ENCODE data around the gene DNAJC27. TPM values are rescaled to one million over a fixed set of nuclear protein-coding genes. Genes with fewer than 3 reads are reported as not detected.
A peak's percentile ranks its signal among the peaks of the same experiment; 100 is the strongest.

Gene DNAJC27
- total and polyA plus RNA-seq, 9 of the 15 experiments (the other 6 are each of a cell fraction or from before 2014, with no cell fraction given): 0.53 to 5.9 (median 3.0) TPM

DNA sequence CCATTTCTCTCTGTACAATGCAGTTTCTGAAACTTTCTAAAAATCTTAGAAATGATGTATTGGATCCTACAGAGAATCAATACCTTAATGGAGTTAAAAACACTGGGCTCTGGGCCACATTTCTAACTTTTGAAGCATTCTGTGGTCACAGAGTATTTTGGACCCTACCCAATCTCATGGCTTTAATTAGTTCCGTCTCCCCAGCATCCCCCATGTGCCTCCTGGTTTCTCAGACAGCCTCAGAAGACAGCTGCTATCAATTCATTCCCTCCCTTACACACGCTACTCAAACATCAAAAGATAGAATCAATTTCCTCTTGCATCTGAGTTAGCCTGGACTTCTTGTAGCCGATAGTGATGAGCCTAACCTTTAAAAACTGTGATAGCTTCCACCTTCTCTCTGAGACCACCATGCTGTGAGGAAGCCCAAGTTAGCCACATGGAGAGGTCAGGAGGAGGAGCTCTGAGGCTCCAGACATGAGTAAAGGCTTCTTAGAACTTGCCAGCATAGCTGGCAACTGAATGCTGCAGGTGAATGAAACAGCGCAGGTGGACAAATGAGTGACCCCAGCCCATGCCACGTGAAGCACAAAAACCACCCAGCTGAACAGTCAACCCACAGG lies 62.1 kb downstream of the DNAJC27 start (continued):
- TF ChIP-seq HOXB6 (CRISPR knock-in tag; IDR thresholded peaks at IDR 0.05; ENCODE audit: borderline replicate concordance) (no peak), FOSL1 (tag; conservative IDR thresholded peaks at IDR 0.05) (no peak), SAFB2 (IDR thresholded peaks at IDR 0.05; ENCODE audit: borderline replicate concordance, low read depth, low read length, severe bottlenecking) (no peak)
- TF ChIP-seq, protein P1, sequence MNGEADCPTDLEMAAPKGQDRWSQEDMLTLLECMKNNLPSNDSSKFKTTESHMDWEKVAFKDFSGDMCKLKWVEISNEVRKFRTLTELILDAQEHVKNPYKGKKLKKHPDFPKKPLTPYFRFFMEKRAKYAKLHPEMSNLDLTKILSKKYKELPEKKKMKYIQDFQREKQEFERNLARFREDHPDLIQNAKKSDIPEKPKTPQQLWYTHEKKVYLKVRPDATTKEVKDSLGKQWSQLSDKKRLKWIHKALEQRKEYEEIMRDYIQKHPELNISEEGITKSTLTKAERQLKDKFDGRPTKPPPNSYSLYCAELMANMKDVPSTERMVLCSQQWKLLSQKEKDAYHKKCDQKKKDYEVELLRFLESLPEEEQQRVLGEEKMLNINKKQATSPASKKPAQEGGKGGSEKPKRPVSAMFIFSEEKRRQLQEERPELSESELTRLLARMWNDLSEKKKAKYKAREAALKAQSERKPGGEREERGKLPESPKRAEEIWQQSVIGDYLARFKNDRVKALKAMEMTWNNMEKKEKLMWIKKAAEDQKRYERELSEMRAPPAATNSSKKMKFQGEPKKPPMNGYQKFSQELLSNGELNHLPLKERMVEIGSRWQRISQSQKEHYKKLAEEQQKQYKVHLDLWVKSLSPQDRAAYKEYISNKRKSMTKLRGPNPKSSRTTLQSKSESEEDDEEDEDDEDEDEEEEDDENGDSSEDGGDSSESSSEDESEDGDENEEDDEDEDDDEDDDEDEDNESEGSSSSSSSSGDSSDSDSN (IDR thresholded peaks at IDR 0.05; ENCODE audit: borderline replicate concordance in 1 of 2, low read depth in 2 of 2, low read length in 2 of 2): no peak

DNA sequence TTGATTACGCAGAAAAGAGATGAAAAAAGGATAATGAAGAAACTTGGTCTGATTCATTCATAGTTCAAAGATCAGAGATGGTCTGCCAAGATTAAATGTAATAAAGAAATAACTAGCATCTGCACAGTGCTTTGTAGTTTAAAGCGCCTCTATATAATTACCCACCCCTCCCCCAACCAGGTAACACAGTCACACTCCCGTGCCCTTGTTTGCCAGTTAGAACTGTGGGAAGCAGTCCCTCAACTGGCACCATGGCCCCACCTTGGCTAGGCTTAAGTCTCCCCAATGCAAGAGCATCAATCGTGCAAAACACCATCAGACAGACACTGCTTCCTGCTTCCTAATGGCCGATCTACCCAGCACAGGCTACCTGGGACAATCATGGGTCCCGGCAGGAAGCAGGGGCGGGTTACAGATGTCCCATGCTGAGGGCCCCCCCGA lies 63.3 kb downstream of the DNAJC27 start:
- no peak for DNase-seq (ENCODE audit: extremely low read depth in 1 of 4, low spot score in 3 of 4)
- H3K27ac ChIP-seq (ENCODE audit: extremely low read depth, low read depth, low read length): no peak overlapping the region
- H3K4me1 ChIP-seq (replicated peaks in 1 of 2; ENCODE audit: control insufficient read depth in 2 of 2, insufficient read depth in 2 of 2, low read length in 2 of 2): no peaks in the 10 kb centered on the region
- in situ Hi-C loops (cut with MboI): no loop called here
- no peaks in the 10 kb centered on the region for H3K27me3 ChIP-seq (ENCODE audit: control insufficient read depth in 2 of 2, insufficient read depth in 2 of 2, low read length in 2 of 2)
- peaks cover 36% of the 10 kb centered on the region; the same call in 2 of the 3 replicates for H3K36me3 ChIP-seq (ENCODE audit: control insufficient read depth, insufficient read depth, low read length)
- TF ChIP-seq, protein P2, sequence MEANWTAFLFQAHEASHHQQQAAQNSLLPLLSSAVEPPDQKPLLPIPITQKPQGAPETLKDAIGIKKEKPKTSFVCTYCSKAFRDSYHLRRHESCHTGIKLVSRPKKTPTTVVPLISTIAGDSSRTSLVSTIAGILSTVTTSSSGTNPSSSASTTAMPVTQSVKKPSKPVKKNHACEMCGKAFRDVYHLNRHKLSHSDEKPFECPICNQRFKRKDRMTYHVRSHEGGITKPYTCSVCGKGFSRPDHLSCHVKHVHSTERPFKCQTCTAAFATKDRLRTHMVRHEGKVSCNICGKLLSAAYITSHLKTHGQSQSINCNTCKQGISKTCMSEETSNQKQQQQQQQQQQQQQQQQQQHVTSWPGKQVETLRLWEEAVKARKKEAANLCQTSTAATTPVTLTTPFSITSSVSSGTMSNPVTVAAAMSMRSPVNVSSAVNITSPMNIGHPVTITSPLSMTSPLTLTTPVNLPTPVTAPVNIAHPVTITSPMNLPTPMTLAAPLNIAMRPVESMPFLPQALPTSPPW (CRISPR knock-in tag; IDR thresholded peaks at IDR 0.05): no peak
- TF ChIP-seq FOXM1 (IDR thresholded peaks at IDR 0.05; ENCODE audit: low read depth) (no peak), FOXM1 (CRISPR knock-in tag; IDR thresholded peaks at IDR 0.05; ENCODE audit: low read depth) (no peak)
- no TSS peak for BruUV-seq (replicated peaks)
- WGBS (ENCODE audit: insufficient coverage, low coverage, missing lambda C conversion rate): 86% methylated on average over 8 of the region's 8 CpGs
- H3K4me2 ChIP-seq (ENCODE audit: insufficient read depth, low read length): no peak overlapping the region
- POLR2A ChIA-PET: no interaction called here
- no peak overlapping the region for H3K4me3 ChIP-seq
- H3K9ac ChIP-seq (ENCODE audit: insufficient read depth in 1 of 2, low read depth in 2 of 2, low read length in 2 of 2): peak overlapping the region in 1 of 2 experiments; percentile 26; a peak in 1 of 4 replicates
- no peak for ATAC-seq
- H2AFZ ChIP-seq (ENCODE audit: low read depth, low read length): no peak overlapping the region
- intact Hi-C loops (cut with micrococcal nuclease): no loop called here
- CTCF ChIA-PET (ENCODE audit: low intra/inter-chr PET ratio): no interaction called here
- no peaks in the 10 kb centered on the region for H4K20me1 ChIP-seq (replicated peaks; ENCODE audit: control insufficient read depth, insufficient read depth, low read length)
- peaks cover 5% of the 10 kb centered on the region for H3K9me3 ChIP-seq (replicated peaks; ENCODE audit: control insufficient read depth, insufficient read depth, low read depth, low read length)
- H3K9me1 ChIP-seq (ENCODE audit: control insufficient read depth, insufficient read depth, low read length): no peaks in the 10 kb centered on the region
- FAIRE-seq: no peak
- peaks cover 7% of the 10 kb centered on the region; the same call in 2 of the 3 replicates for H3K79me2 ChIP-seq (ENCODE audit: control insufficient read depth, insufficient read depth, low read length)

All from K562 (cell line).